ENCODE measurements around the gene SNX2. TPM values are rescaled to one million over a fixed set of nuclear protein-coding genes. Genes with fewer than 3 reads are reported as not detected.

Gene SNX2, protein sequence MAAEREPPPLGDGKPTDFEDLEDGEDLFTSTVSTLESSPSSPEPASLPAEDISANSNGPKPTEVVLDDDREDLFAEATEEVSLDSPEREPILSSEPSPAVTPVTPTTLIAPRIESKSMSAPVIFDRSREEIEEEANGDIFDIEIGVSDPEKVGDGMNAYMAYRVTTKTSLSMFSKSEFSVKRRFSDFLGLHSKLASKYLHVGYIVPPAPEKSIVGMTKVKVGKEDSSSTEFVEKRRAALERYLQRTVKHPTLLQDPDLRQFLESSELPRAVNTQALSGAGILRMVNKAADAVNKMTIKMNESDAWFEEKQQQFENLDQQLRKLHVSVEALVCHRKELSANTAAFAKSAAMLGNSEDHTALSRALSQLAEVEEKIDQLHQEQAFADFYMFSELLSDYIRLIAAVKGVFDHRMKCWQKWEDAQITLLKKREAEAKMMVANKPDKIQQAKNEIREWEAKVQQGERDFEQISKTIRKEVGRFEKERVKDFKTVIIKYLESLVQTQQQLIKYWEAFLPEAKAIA
- polyA plus RNA-seq (2011; rRNA removed) (47.6 and 63.9 TPM in 2 replicates), polyA minus RNA-seq (2011; rRNA and poly(A)+ RNA removed) (80.5 and 80.8 TPM in 2 replicates)

DNA sequence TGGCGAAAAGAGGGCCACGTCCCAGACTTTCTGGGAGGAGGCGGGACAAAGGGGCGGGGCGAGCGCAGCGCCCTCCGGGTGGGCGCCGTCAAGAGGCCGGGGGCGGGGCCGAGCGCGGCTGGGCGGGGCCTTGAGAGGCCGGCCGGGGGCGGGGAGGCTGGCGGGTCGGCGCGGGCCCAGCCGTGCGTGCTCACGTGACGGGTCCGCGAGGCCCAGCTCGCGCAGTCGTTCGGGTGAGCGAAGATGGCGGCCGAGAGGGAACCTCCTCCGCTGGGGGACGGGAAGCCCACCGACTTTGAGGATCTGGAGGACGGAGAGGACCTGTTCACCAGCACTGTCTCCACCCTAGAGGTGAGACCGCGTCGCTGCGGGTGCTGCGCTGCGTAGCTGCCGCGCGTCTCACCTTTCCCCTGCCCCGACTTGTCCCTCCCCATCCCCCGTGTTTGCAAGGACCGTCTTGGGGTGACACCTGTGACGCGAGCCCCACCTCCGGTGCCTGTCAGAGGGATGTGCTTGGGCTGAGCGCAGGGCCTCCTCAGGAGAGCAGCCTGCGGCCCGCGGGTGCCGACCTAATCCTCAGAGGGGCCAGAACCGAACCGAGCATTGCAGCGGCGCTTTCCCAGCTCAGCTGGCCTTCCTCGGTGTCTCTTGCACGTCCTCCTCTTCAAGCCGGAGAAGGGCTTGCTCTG lies at the start of gene SNX2:
TSS of gene SNX2 (plus strand) at position 220 of the 689 bp plus-strand sequence. CDS start at position 244, 24 bp downstream.
- CTCF ChIA-PET = interaction anchor here (0.6 to 3.4 kb wide), 3 partner anchors 16 to 71 kb away, joined by 3 to 20 read pairs (median 3); no protein-coding TSS in a partner anchor
- POLR2A ChIA-PET = interaction anchor here (0.9 to 1.2 kb wide), 3 partner anchors 9 to 585 kb away, joined by 3 read pairs; no protein-coding TSS in a partner anchor

DNA sequence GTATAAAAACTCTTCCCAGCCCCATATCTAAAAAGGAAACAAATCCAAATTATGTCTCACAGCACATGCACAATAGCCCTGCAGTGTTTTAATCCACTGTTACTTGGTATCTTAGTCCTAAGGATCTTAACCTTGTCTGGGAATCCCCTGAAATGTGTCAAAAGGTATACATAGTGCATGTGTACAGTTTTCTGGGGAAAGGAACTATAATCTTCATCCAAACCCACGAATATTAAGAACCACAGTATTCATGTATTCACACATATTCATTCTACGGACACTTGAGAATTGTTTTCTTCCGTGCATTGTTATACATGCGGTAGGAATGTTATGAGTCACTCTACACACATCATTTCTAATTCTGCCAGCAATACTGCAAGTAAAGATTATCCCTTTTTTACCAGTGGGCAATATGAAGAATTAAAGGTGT lies 47.8 kb upstream of the SNX2 start:
- TF ChIP-seq, protein P1, sequence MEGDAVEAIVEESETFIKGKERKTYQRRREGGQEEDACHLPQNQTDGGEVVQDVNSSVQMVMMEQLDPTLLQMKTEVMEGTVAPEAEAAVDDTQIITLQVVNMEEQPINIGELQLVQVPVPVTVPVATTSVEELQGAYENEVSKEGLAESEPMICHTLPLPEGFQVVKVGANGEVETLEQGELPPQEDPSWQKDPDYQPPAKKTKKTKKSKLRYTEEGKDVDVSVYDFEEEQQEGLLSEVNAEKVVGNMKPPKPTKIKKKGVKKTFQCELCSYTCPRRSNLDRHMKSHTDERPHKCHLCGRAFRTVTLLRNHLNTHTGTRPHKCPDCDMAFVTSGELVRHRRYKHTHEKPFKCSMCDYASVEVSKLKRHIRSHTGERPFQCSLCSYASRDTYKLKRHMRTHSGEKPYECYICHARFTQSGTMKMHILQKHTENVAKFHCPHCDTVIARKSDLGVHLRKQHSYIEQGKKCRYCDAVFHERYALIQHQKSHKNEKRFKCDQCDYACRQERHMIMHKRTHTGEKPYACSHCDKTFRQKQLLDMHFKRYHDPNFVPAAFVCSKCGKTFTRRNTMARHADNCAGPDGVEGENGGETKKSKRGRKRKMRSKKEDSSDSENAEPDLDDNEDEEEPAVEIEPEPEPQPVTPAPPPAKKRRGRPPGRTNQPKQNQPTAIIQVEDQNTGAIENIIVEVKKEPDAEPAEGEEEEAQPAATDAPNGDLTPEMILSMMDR (IDR thresholded peaks at IDR 0.05; ENCODE audit: low read depth, low read length) = no peak
- CTCF ChIA-PET = interaction anchor here (0.7 to 2.4 kb wide), 2 partner anchors 22 to 270 kb away, joined by 3 to 11 read pairs; no protein-coding TSS in a partner anchor
- POLR2A ChIA-PET = no interaction called here
- Histone ChIP-seq H3K4me3 (ENCODE audit: low read depth, low read length) (no peak overlapping the region), H3K9me3 (ENCODE audit: control insufficient read depth, insufficient read depth, low read length) (no peaks in the 10 kb centered on the region), H3K27ac (ENCODE audit: low read depth, low read length) (no peak overlapping the region), H3K27me3 (ENCODE audit: control insufficient read depth, insufficient read depth, low read length) (no peaks in the 10 kb centered on the region)
- DNase-seq (ENCODE audit: low read depth, low spot score) = no peak

More for the DNA sequence above, at the start of gene SNX2:
- TF ChIP-seq, protein P1 (IDR thresholded peaks at IDR 0.05; ENCODE audit: low read depth, low read length) = peak; percentile 14; the same call in 1 of the 2 replicates
- Histone ChIP-seq H3K27ac (ENCODE audit: low read depth, low read length) (peak within 1 kb of the TSS; percentile 49), H3K27me3 (ENCODE audit: control insufficient read depth, insufficient read depth, low read length) (no peaks in the 10 kb centered on the region), H3K4me3 (ENCODE audit: low read depth, low read length) (peak within 1 kb of the TSS; percentile 96), H3K9me3 (ENCODE audit: control insufficient read depth, insufficient read depth, low read length) (no peaks in the 10 kb centered on the region; the same call in 1 of the 2 replicates)
- DNase-seq (ENCODE audit: low read depth, low spot score) = peak; percentile 46

DNA sequence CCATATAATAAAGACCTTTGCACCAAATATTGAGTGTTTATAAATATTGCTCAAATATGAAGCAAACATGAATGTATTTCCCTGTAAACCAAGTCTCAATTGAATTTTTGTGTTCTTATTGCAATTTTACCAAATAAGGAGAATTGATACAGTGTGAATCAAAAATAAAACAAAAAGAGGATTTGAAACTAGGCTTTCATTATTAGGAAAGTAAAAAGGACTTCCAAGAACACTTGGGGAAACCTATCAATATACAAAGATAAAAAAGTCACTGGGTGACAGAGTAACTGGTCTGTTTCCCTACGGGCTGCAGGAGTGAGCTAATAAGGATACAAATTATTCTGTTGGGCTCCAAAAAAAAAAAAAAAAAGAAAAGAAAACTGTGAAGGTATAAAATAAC lies 44.8 kb upstream of the SNX2 start:
- H3K9me3 ChIP-seq (ENCODE audit: control insufficient read depth, insufficient read depth, low read length) = no peaks in the 10 kb centered on the region
- CTCF ChIA-PET = no interaction called here
- H3K27me3 ChIP-seq (ENCODE audit: control insufficient read depth, insufficient read depth, low read length) = no peaks in the 10 kb centered on the region
- no peak overlapping the region for H3K4me3 ChIP-seq (ENCODE audit: low read depth, low read length)
- H3K27ac ChIP-seq (ENCODE audit: low read depth, low read length) = no peak overlapping the region
- no peak for DNase-seq (ENCODE audit: low read depth, low spot score)
- TF ChIP-seq, protein P1 (IDR thresholded peaks at IDR 0.05; ENCODE audit: low read depth, low read length) = no peak
- POLR2A ChIA-PET = no interaction called here

DNA sequence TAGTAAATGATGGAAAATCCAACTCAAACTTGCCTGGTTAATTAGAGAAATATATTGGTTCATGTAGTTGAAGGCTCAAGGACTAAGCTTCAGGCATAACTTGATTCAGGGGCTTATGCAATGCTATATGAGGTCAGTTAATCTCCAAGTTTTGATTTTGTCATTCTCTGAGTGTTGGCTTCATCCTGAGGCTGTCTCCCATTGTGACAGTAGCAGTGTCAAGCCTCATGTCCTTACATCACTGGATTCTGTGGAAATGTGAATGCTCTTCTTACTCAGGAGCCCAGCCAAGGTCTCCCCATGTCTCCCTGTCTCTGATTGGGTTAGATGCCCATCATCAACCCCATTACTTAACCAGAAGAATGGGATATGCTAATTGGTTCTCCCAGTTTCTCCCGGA lies 44.4 kb upstream of the SNX2 start:
- Histone ChIP-seq H3K27ac (ENCODE audit: low read depth, low read length) (no peak overlapping the region), H3K27me3 (ENCODE audit: control insufficient read depth, insufficient read depth, low read length) (no peaks in the 10 kb centered on the region), H3K4me3 (ENCODE audit: low read depth, low read length) (no peak overlapping the region), H3K9me3 (ENCODE audit: control insufficient read depth, insufficient read depth, low read length) (no peaks in the 10 kb centered on the region)
- TF ChIP-seq, protein P1 (IDR thresholded peaks at IDR 0.05; ENCODE audit: low read depth, low read length) = no peak
- ChIA-PET POLR2A (no interaction called here), CTCF (no interaction called here)
- DNase-seq (ENCODE audit: low read depth, low spot score) = no peak
